Neural cell (in vitro differentiated cells): ENCODE measurements around the gene UPK3B. TPM values are rescaled to one million over a fixed set of nuclear protein-coding genes. Genes with fewer than 3 reads are reported as not detected.
"Not testable (repeated sequence)": the region's sequence is repeated elsewhere in the genome, so short reads cannot be mapped to it uniquely, and the experiment has no call there.

Experiments used
- H2AFZ ChIP-seq: fragments of 200-600, 300-800 bp; sonication (generic), shearing (Covaris generic); 2 replicates; pipeline ENCODE4 v1.6.0; 2014; ENCODE audit warnings: low read depth, mild to moderate bottlenecking, antibody characterized with exemption, low read length, moderate library complexity
- H3F3A ChIP-seq: fragments of 200-600 bp; shearing (Covaris generic); 2 replicates; pipeline ENCODE4 v1.6.1; 2016; ENCODE audit warnings: mild to moderate bottlenecking, moderate library complexity, mixed read lengths, antibody characterized with exemption, low read length; ENCODE audit not compliant: insufficient read depth, poor library complexity, severe bottlenecking
- H3K27ac ChIP-seq: fragments of 200-600, 300-800 bp; sonication (generic), shearing (Covaris generic); 2 replicates; pipeline ENCODE4 v1.5.1; 2014; ENCODE audit warnings: mild to moderate bottlenecking, low read length, moderate library complexity
- H3K27me3 ChIP-seq: fragments of 300-800, 200-600 bp; sonication (generic), shearing (Covaris generic); 2 replicates; pipeline ENCODE4 v1.6.0; 2014; ENCODE audit warnings: mild to moderate bottlenecking, low read depth, low read length, moderate library complexity; ENCODE audit not compliant: insufficient read depth
- H3K36me3 ChIP-seq: fragments of 300-800, 200-600 bp; sonication (generic), shearing (Covaris generic); 2 replicates; pipeline ENCODE4 v1.5.1; 2014; ENCODE audit warnings: mild to moderate bottlenecking, antibody characterized with exemption, low read length, moderate library complexity; ENCODE audit not compliant: insufficient read depth
- H3K4me2 ChIP-seq: fragments of 300-800, 200-600 bp; sonication (generic), shearing (Covaris generic); 2 replicates; pipeline ENCODE4 v1.6.0; 2014; ENCODE audit warnings: mild to moderate bottlenecking, low read length
- H3K4me3 ChIP-seq: fragments of 300-800, 200-600 bp; sonication (generic), shearing (Covaris generic); 2 replicates; pipeline ENCODE4 v1.5.1; 2014; ENCODE audit warnings: mild to moderate bottlenecking, low read length, moderate library complexity
- H3K79me2 ChIP-seq: fragments of 200-600 bp; shearing (Covaris generic); replicated peaks from 2 replicates; pipeline ENCODE4 v1.6.0; 2014; ENCODE audit warnings: mild to moderate bottlenecking, low read length, moderate library complexity; ENCODE audit not compliant: insufficient read depth
- H3K9ac ChIP-seq: fragments of 300-800, 200-600 bp; sonication (generic), shearing (Covaris generic); 2 replicates; pipeline ENCODE4 v1.6.1; 2016; ENCODE audit warnings: mild to moderate bottlenecking, low read length, mixed read lengths
- H3K9me2 ChIP-seq: fragments of 200-600 bp; shearing (Covaris generic); 2 replicates; pipeline ENCODE4 v1.6.1; 2016; ENCODE audit warnings: mild to moderate bottlenecking, low read length, mixed read lengths; ENCODE audit not compliant: insufficient read depth
- H3K9me3 ChIP-seq: fragments of 200-600, 300-800 bp; sonication (generic), shearing (Covaris generic); 2 replicates; pipeline ENCODE4 v1.6.1; 2016; ENCODE audit warnings: mild to moderate bottlenecking, mixed run types, low read length, moderate library complexity, mixed read lengths
- H4K20me1 ChIP-seq: fragments of 200-600 bp; shearing (Covaris generic); 2 replicates; pipeline ENCODE4 v1.6.1; 2016; ENCODE audit warnings: mild to moderate bottlenecking, mixed run types; ENCODE audit not compliant: insufficient read depth
- polyA plus RNA-seq: library from polyadenylated mRNA; depleted of rRNA; stranded (reverse); fragments of >200 nt; gene quantifications from 2 replicates; pipeline ENCODE4 v1.2.3, GENCODE V29; 2014
- small RNA-seq, 3 experiments: library from RNA; depleted of rRNA; stranded (forward); fragments of <200 nt; gene quantifications; one replicate each; pipeline ENCODE3, GENCODE V24; 2012

UPK3B gene
- polyA plus RNA-seq, 1 donor from 2014 or later = 0.88 TPM

GRCh38 chr7:76565001-76565400 lies 54.6 kb downstream of the UPK3B start:
- not testable (repeated sequence) for H3K4me3 ChIP-seq, H3K9me2 ChIP-seq, H3K79me2 ChIP-seq, H3K27me3 ChIP-seq, H3K27ac ChIP-seq, H3K9me3 ChIP-seq, H4K20me1 ChIP-seq, H3K9ac ChIP-seq, H3F3A ChIP-seq, H3K36me3 ChIP-seq, H3K4me2 ChIP-seq, H2AFZ ChIP-seq

Small RNAs within 50 kb of the gene (small RNA-seq; reads per million reads assigned to genes)
- gene RF00019 = 0 to 1.2 (median 0) reads per million in 3 experiments

Other genes starting within 250 kb of the UPK3B start
- 1.4 and 1.8 TPM in 2 replicates for gene HSPB1, start 207.9 kb upstream of the UPK3B start, polyA plus RNA-seq
- gene YWHAG, start 151.6 kb upstream of the UPK3B start, polyA plus RNA-seq = 276 and 284 TPM in 2 replicates
- 2.5 TPM in 1 of 2 replicates, not detected in the other for gene SSC4D, start 100.9 kb upstream of the UPK3B start, polyA plus RNA-seq
- gene ZP3, start 85.6 kb upstream of the UPK3B start, polyA plus RNA-seq = not detected in 2 replicates
- gene DTX2, start 48.8 kb upstream of the UPK3B start, polyA plus RNA-seq = 2.3 and 2.4 TPM in 2 replicates
- gene SPDYE16, start 32.7 kb downstream of the UPK3B start, polyA plus RNA-seq = 0.81 and 1.2 TPM in 2 replicates
- gene POMZP3, start 116.7 kb downstream of the UPK3B start, polyA plus RNA-seq = 1.4 and 7.0 TPM in 2 replicates